Pancreas (tissue), 10 donors: ENCODE measurements around the gene TMEM81. TPM values are rescaled to one million over a fixed set of nuclear protein-coding genes. Genes with fewer than 3 reads are reported as not detected.

Experiments used
- ATAC-seq, 4 donors: fragments of 200-7000 bp; cut with Tn5 transposase; one replicate each; pipeline versions ENCODE4 v1.8.0 to v1.9.1; 2020; ENCODE audit warnings: mild to moderate bottlenecking in 4 of 4, moderate library complexity in 4 of 4
- DNase-seq, 6 donors: peaks; one replicate each; pipeline ENCODE4 v3.0.0-alpha.2; 2020
- FAIRE-seq: peaks from 2 replicates; lab custom pipeline; 2012; peaks lifted over from hg19 to GRCh38; lab: Jason Lieb, UNC
- H3K27ac ChIP-seq, 4 donors: fragments of 200-600 bp; sonication (generic); 1 replicate in 3 of 4; 2 replicates in 1 of 4; pipeline versions ENCODE4 v1.5.0 to v1.8.0; 2020
- H3K27me3 ChIP-seq, 4 donors: fragments of 200-600 bp; one replicate each; pipeline ENCODE4 v1.8.0; 2021
- H3K36me3 ChIP-seq, 3 donors: fragments of 200-600 bp; sonication (generic) in 1 of 3; one replicate each; pipeline versions ENCODE4 v1.5.0 to v1.8.0; 2020 to 2021
- H3K4me1 ChIP-seq, 3 donors: fragments of 200-600 bp; one replicate each; pipeline ENCODE4 v1.8.0; 2021
- H3K4me3 ChIP-seq, 4 donors: fragments of 200-600 bp; sonication (generic) in 2 of 4; one replicate each; pipeline versions ENCODE4 v1.5.0 to v1.8.0; 2020 to 2021
- H3K9me3 ChIP-seq, 4 donors: fragments of 200-600 bp; one replicate each; pipeline ENCODE4 v1.8.0; 2021
- WGBS, 2 donors: extraction: QIAGEN DNeasy Blood & Tissue Kit; methylation state at CpG; one replicate each; pipeline ENCODE4 v1.1.7; 2013; 5-methylcytosine and 5-hydroxymethylcytosine counted together
- intact Hi-C, 3 donors: fragments of 100-400 bp; cut with DNase I; formaldehyde crosslinking; loops; one replicate each; pipeline versions ENCODE4 v1.11.1 to v1.14.2; 2022
- polyA plus RNA-seq, 2 donors: library from polyadenylated mRNA; stranded (reverse); fragments of 200-250 nt; gene quantifications; one replicate each; pipeline ENCODE4 v1.2.3, GENCODE V29; 2013
- total RNA-seq, 6 donors: library from RNA; stranded (reverse); fragmentation: NEBNext Ultra II Directional in 4 of 6; extraction: Animal tissue kit (Norgen Biotek cat#: 25700) in 4 of 6; gene quantifications; one replicate each; pipeline versions ENCODE4 v1.2.1 to v1.2.4, GENCODE V29; 2021 to 2023
- TF ChIP-seq, protein P1 (sequence below), 4 donors: fragments of 200-600 bp; sonication (generic) in 3 of 4; IDR thresholded peaks; one replicate each; pipeline versions ENCODE4 v1.5.0 to v1.8.0; 2021; ENCODE audit warnings: antibody characterized with exemption in 4 of 4
- donor health status: healthy with polysubstance abuse.
- donor health status: DM: no; HTN: no; CAD: no; lungs with moderate emphysema.
- donor health status: DM: no; HTN: no; CAD: no.
- donor health status: control.
- donor health status: control.
- donor health status: Bipolar disorder and iron deficiency.
- donor health status: DM: yes; HTN: yes; CAD: no.
- donor health status: DM: no; HTN: no; CAD: no.
- donor health status: DM: no; HTN: no; CAD: no.
- donor health status: DM: yes; HTN: yes; CAD: no.

TMEM81 gene
- total and polyA plus RNA-seq, 8 donors = 0.67 to 2.5 (median 1.2) TPM

DNA sequence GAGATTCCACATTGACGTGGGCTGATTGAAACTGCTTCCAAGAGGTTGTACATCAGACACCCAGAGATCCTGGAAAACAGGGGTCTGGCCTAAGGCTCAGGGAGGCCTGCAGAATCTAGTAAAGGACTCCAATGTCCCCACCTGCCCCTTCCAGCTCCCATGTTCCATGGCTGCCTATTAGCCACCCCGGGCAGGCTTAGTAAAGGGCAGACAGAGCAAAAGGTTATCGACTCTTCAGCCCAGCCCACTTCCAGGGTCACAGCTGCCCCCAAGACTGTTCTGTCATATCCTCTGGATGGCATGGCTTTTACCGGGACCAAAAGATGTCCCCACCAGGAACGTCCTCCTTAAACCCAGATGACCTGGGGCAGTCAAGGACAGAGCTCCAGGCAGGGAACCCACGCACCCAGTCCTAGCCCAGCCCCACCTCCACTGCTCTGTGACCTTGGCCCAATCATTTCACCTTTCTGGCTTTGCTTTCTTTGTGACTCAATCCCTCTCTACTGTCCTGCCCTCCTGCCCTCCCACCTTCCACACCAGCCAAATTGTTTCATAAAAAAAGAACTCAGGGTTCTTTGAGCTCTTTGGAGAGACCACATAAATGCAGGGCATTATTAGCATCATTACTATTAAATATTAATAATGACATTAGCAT lies 46.0 kb downstream of the TMEM81 start:
- no peaks in the 10 kb centered on the region for H3K9me3 ChIP-seq
- H3K4me3 ChIP-seq = no peak overlapping the region
- H3K4me1 ChIP-seq = no peaks in the 10 kb centered on the region
- intact Hi-C loops = no loop called here
- no peak for FAIRE-seq
- TF ChIP-seq, protein P1, sequence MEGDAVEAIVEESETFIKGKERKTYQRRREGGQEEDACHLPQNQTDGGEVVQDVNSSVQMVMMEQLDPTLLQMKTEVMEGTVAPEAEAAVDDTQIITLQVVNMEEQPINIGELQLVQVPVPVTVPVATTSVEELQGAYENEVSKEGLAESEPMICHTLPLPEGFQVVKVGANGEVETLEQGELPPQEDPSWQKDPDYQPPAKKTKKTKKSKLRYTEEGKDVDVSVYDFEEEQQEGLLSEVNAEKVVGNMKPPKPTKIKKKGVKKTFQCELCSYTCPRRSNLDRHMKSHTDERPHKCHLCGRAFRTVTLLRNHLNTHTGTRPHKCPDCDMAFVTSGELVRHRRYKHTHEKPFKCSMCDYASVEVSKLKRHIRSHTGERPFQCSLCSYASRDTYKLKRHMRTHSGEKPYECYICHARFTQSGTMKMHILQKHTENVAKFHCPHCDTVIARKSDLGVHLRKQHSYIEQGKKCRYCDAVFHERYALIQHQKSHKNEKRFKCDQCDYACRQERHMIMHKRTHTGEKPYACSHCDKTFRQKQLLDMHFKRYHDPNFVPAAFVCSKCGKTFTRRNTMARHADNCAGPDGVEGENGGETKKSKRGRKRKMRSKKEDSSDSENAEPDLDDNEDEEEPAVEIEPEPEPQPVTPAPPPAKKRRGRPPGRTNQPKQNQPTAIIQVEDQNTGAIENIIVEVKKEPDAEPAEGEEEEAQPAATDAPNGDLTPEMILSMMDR (IDR thresholded peaks at IDR 0.05) = no peak
- no peaks in the 10 kb centered on the region for H3K36me3 ChIP-seq
- WGBS, 2 donors = 75 to 88% methylated on average over 6 of the region's 6 CpGs
- DNase-seq = peak in 1 of 6 donors; percentile 16
- no peak overlapping the region for H3K27ac ChIP-seq
- H3K27me3 ChIP-seq = no peaks in the 10 kb centered on the region
- ATAC-seq = peak in 1 of 4 donors; percentile 8

DNA sequence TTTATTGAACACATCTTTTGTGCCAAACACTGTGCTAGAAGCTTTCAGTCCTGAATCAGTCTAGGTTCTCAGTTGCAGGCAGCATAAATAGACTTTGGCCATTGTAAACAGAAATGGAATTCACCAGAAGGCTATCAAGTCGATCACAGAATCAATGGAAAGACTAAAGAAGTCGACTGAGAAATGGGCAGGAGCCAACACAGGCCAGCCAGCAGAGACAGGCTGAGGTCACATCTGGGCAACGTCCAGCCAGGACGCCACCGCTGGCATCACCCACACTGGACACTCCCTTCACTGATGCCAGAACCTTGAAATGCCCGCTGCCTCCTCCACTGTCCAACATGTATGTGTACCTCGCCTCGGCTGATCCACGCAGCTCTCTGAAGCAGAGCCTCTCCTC lies 46.7 kb downstream of the TMEM81 start:
- FAIRE-seq (no peak), DNase-seq (peak in 1 of 6 donors; percentile 8), ATAC-seq (peak in 3 of 4 donors; percentile 23 to 53 (median 31))
- TF ChIP-seq, protein P1 (IDR thresholded peaks at IDR 0.05) = no peak
- WGBS, 2 donors = 53 to 55% methylated on average over 9 of the region's 9 CpGs
- Histone ChIP-seq H3K36me3 (no peaks in the 10 kb centered on the region), H3K4me3 (no peak overlapping the region), H3K27me3 (no peaks in the 10 kb centered on the region), H3K4me1 (no peaks in the 10 kb centered on the region), H3K27ac (no peak overlapping the region), H3K9me3 (no peaks in the 10 kb centered on the region)
- intact Hi-C loops = no loop called here

Other genes starting within 250 kb of the TMEM81 start
- 1 to 10 TPM; 3.3 to 8.0 (median 5.3) TPM for gene NFASC, start 213.6 kb downstream of the TMEM81 start, total RNA-seq
- 10 to 100 TPM in 1 of 2 donors, 1 to 10 TPM in 1; 7.4 to 12.7 TPM for gene NFASC, start 213.6 kb downstream of the TMEM81 start, polyA plus RNA-seq
- under 1 TPM in 5 of 6 donors, not detected in 1; 0.09 to 0.44 (median 0.25) TPM for gene CNTN2, start 41.2 kb downstream of the TMEM81 start, total RNA-seq
- gene CNTN2, start 41.2 kb downstream of the TMEM81 start, polyA plus RNA-seq = under 1 TPM; 0.09 to 0.27 TPM
- gene RBBP5, start 37.5 kb upstream of the TMEM81 start, total RNA-seq = 10 to 100 TPM in 1 of 6 donors, 1 to 10 TPM in 5; 6.0 to 10.9 (median 8.2) TPM
- gene RBBP5, start 37.5 kb upstream of the TMEM81 start, polyA plus RNA-seq = 1 to 10 TPM; 3.0 to 4.6 TPM
- gene DSTYK, start 127.2 kb upstream of the TMEM81 start, total RNA-seq = 1 to 10 TPM; 3.5 to 9.0 (median 4.7) TPM
- gene DSTYK, start 127.2 kb upstream of the TMEM81 start, polyA plus RNA-seq = 1 to 10 TPM; 2.9 to 4.3 TPM
- gene TMCC2, start 143.5 kb upstream of the TMEM81 start, total RNA-seq = 1 to 10 TPM in 3 of 6 donors, under 1 TPM in 3; 0.55 to 1.8 (median 0.94) TPM
- 1 to 10 TPM; 2.6 to 4.3 TPM for gene TMCC2, start 143.5 kb upstream of the TMEM81 start, polyA plus RNA-seq
- 10 to 100 TPM in 2 of 6 donors, 1 to 10 TPM in 4; 6.3 to 14.4 (median 8.6) TPM for gene NUAK2, start 237.3 kb upstream of the TMEM81 start, total RNA-seq
- gene NUAK2, start 237.3 kb upstream of the TMEM81 start, polyA plus RNA-seq = 1 to 10 TPM; 7.9 to 9.5 TPM